ENCODE measurements around the gene CGREF1.
A peak's percentile ranks its signal among the peaks of the same experiment; 100 is the strongest.

CGREF1 gene

GRCh38 chr2:27070653-27071276, 48.2 kb downstream of the CGREF1 start:
- ChIA-PET POLR2A (interaction anchor here (0.6 to 3.6 kb wide), 11 partner anchors 8 to 339 kb away, joined by 3 to 61 read pairs (median 6); partner anchors contain the start of genes AGBL5, KHK, PPM1G and PREB), CTCF (interaction anchor here (0.8 to 1.1 kb wide), 3 partner anchors 10 to 17 kb away, joined by 3 to 4 read pairs (median 3); no protein-coding TSS in a partner anchor)
- Histone ChIP-seq H3K4me3 (ENCODE audit: low read depth, low read length) (peak overlapping the region; percentile 90), H3K4me1 (ENCODE audit: control insufficient read depth, insufficient read depth, low read length) (peaks cover 14% of the 10 kb centered on the region), H3K36me3 (ENCODE audit: control insufficient read depth in 2 of 2, insufficient read depth in 1 of 2, low read length in 2 of 2) (peaks cover 0 to 41% of the 10 kb centered on the region in 2 experiments; a peak in 1 of 3 replicates), H3K9me3 (ENCODE audit: control insufficient read depth, insufficient read depth, low read depth, low read length) (no peaks in the 10 kb centered on the region), H3K27ac (ENCODE audit: extremely low read depth, low read depth, low read length) (peak overlapping the region; percentile 66; the same call in 1 of the 2 replicates)
- TF ChIP-seq ZNF169 (tag by site-specific recombination; IDR thresholded peaks at IDR 0.05): no peak
- no peak for TF ChIP-seq ZNF416 (tag by site-specific recombination; IDR thresholded peaks at IDR 0.05)
- no peak for TF ChIP-seq ATF2 (tag by site-specific recombination; IDR thresholded peaks at IDR 0.05; ENCODE audit: low read depth)
- TF ChIP-seq ZNF114 (tag by site-specific recombination; IDR thresholded peaks at IDR 0.05): no peak
- no peak for TF ChIP-seq INSM2 (tag by site-specific recombination; IDR thresholded peaks at IDR 0.05)
- TF ChIP-seq ZNF510 (tag by site-specific recombination; IDR thresholded peaks at IDR 0.05; ENCODE audit: insufficient replicate concordance): no peak
- no peak for TF ChIP-seq ZNF350 (tag by site-specific recombination; IDR thresholded peaks at IDR 0.05)
- no peak for TF ChIP-seq ZNF341 (tag by site-specific recombination; IDR thresholded peaks at IDR 0.05; ENCODE audit: low read depth)
- TF ChIP-seq SETDB1 (IDR thresholded peaks at IDR 0.05; ENCODE audit: insufficient read length, low read length): no peak
- no peak for TF ChIP-seq ZNF561 (tag by site-specific recombination; IDR thresholded peaks at IDR 0.05; ENCODE audit: borderline replicate concordance)
- TF ChIP-seq KLF17 (tag by site-specific recombination; IDR thresholded peaks at IDR 0.05): no peak
- TF ChIP-seq ZNF2 (tag by site-specific recombination; IDR thresholded peaks at IDR 0.05): no peak
- no peak for TF ChIP-seq PRDM10 (tag by site-specific recombination; IDR thresholded peaks at IDR 0.05)
- TF ChIP-seq ZNF274 (IDR thresholded peaks at IDR 0.05; ENCODE audit: low read length): no peak
- TF ChIP-seq ZNF274 (tag by site-specific recombination; IDR thresholded peaks at IDR 0.05; ENCODE audit: borderline replicate concordance): no peak
- no peak for TF ChIP-seq ZNF354C (tag by site-specific recombination; IDR thresholded peaks at IDR 0.05; ENCODE audit: borderline replicate concordance, low read depth)
- no peak for TF ChIP-seq RBAK (tag by site-specific recombination; IDR thresholded peaks at IDR 0.05)
- no peak for TF ChIP-seq ZNF76 (tag by site-specific recombination; IDR thresholded peaks at IDR 0.05; ENCODE audit: borderline replicate concordance, low read depth)
- no peak for TF ChIP-seq ZFP3 (tag by site-specific recombination; IDR thresholded peaks at IDR 0.05; ENCODE audit: low read depth)

Measured in HEK293 (cell line).